Measurements from ENCODE around the gene TRIM67. TPM values are rescaled to one million over a fixed set of nuclear protein-coding genes. Genes with fewer than 3 reads are reported as not detected.

TRIM67 gene
- total RNA-seq, 2 donors from 2014 or later: not detected

DNA sequence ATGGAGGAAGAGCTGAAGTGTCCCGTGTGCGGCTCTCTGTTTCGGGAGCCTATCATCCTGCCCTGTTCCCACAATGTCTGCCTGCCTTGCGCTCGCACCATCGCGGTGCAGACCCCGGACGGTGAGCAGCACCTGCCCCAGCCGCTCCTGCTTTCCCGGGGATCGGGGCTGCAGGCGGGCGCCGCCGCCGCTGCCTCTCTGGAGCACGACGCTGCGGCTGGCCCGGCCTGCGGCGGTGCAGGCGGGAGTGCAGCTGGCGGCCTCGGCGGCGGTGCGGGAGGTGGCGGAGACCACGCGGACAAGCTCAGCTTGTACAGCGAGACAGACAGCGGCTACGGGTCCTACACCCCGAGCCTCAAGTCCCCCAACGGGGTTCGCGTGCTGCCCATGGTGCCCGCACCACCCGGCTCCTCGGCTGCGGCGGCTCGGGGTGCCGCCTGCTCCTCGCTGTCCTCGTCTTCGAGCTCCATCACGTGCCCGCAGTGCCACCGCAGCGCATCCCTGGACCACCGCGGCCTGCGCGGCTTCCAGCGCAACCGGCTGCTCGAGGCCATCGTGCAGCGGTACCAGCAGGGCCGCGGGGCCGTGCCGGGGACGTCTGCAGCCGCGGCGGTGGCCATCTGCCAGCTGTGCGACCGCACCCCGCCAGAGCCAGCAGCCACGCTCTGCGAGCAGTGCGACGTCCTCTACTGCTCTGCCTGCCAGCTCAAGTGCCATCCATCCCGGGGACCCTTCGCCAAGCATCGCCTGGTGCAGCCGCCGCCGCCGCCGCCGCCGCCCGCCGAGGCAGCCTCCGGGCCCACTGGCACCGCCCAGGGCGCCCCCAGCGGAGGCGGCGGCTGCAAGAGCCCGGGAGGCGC is 1.3 kb downstream of the TRIM67 start:
- Histone ChIP-seq H3K4me3 (peak overlapping the region; percentile 65), H3K27me3 (replicated peaks; ENCODE audit: insufficient read depth) (peaks cover 11% of the 10 kb centered on the region), H3K36me3 (no peaks in the 10 kb centered on the region), H3K9me3 (no peaks in the 10 kb centered on the region), H3K27ac (no peak overlapping the region), H3K4me1 (ENCODE audit: control insufficient read depth in 1 of 2, low read depth in 2 of 2) (peaks cover 18 to 28% of the 10 kb centered on the region in 2 donors)
- no peak for TF ChIP-seq CTCF (IDR thresholded peaks at IDR 0.05)
- no peak for ATAC-seq (ENCODE audit: insufficient number of reproducible peaks, low FRiP score, low read depth)
- no peak for DNase-seq (ENCODE audit: low spot score)

DNA sequence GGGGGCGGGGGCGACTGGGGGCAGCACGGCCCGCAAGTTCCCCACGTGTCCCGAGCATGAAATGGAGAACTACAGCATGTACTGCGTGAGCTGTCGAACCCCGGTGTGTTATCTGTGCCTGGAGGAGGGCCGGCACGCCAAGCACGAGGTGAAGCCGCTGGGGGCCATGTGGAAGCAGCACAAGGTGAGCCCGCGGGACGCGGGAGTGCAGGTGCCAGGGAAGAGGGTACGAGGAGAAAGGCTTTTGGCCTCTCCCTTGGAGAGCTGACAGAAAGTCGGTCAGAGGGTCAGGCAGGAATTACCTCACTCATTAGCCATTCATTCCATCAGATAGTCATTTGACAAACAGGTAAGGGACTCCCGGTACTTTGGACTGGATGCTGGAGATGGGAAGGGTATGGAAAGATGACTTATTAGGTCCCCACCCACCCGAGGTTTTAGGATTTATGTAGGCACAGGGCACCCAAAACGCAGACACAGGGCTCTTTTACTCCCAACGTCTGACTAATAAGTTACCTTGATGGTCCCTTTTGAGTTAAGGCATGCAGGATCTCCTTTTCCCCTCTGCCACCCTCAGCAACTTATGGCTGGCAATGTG is 2.1 kb downstream of the TRIM67 start:
- ATAC-seq (ENCODE audit: insufficient number of reproducible peaks, low FRiP score, low read depth) (no peak), DNase-seq (ENCODE audit: low spot score) (no peak)
- peaks cover 11% of the 10 kb centered on the region for H3K27me3 ChIP-seq (replicated peaks; ENCODE audit: insufficient read depth)
- H3K36me3 ChIP-seq: no peaks in the 10 kb centered on the region
- H3K4me1 ChIP-seq (ENCODE audit: control insufficient read depth in 1 of 2, low read depth in 2 of 2): peaks cover 18 to 28% of the 10 kb centered on the region in 2 donors
- no peak for TF ChIP-seq CTCF (IDR thresholded peaks at IDR 0.05)
- H3K27ac ChIP-seq: no peak overlapping the region
- no peak overlapping the region for H3K4me3 ChIP-seq
- no peaks in the 10 kb centered on the region for H3K9me3 ChIP-seq

DNA sequence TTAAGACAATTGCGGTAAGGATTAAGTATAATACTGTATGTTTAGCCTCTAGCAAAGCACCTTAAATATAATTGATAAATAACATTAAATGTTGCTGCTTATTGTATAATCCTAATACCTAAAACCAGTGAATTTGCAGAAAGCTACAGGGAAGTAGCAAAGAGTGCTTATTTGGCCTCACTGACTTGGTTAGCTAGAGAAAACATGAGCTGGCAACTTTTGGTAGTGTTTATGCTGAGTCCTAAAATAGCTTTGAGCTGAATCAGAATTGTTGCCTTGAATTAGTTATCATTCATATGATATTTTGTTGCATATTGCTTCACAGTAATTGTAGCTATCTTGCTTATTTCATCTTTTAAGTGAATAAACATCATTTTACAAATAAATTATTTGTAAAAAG is 3.5 kb downstream of the TRIM67 start:
- DNase-seq (ENCODE audit: low spot score) (no peak), ATAC-seq (ENCODE audit: insufficient number of reproducible peaks, low FRiP score, low read depth) (no peak)
- H3K27me3 ChIP-seq (replicated peaks; ENCODE audit: insufficient read depth): peaks cover 8% of the 10 kb centered on the region
- H3K27ac ChIP-seq: no peak overlapping the region
- no peaks in the 10 kb centered on the region for H3K9me3 ChIP-seq
- TF ChIP-seq CTCF (IDR thresholded peaks at IDR 0.05): no peak
- H3K36me3 ChIP-seq: no peaks in the 10 kb centered on the region
- H3K4me3 ChIP-seq: no peak overlapping the region
- H3K4me1 ChIP-seq (ENCODE audit: control insufficient read depth in 1 of 2, low read depth in 2 of 2): peaks cover 18 to 28% of the 10 kb centered on the region in 2 donors

DNA sequence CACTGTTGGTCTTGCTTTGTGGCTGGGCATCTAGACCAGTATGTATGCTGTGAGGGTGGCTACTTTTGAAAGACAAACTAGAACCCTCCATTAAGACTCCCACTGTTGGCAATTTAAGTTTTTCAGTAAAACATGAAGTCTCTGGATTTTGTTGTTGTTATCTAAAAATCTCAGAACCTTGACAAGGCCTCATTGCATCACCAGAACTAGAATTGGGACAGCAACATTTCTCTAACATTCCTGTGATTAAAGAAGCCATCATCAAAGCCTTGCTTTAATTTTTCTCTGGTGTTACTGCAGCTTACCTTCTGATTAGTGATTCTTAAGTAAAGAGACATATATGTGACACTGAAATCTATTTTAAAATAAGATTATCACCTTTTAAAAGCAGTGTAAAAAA is 4.5 kb downstream of the TRIM67 start:
- H3K4me3 ChIP-seq: no peak overlapping the region
- ATAC-seq (ENCODE audit: insufficient number of reproducible peaks, low FRiP score, low read depth): no peak
- H3K36me3 ChIP-seq: no peaks in the 10 kb centered on the region
- no peak overlapping the region for H3K27ac ChIP-seq
- H3K27me3 ChIP-seq (replicated peaks; ENCODE audit: insufficient read depth): peaks cover 4% of the 10 kb centered on the region
- no peak for DNase-seq (ENCODE audit: low spot score)
- peaks cover 13 to 22% of the 10 kb centered on the region in 2 donors for H3K4me1 ChIP-seq (ENCODE audit: control insufficient read depth in 1 of 2, low read depth in 2 of 2)
- no peak for TF ChIP-seq CTCF (IDR thresholded peaks at IDR 0.05)
- H3K9me3 ChIP-seq: no peaks in the 10 kb centered on the region

GRCh38 chr1:231170875-231171274 is 9.0 kb downstream of the TRIM67 start:
- Histone ChIP-seq H3K36me3 (no peaks in the 10 kb centered on the region), H3K4me1 (ENCODE audit: control insufficient read depth in 1 of 2, low read depth in 2 of 2) (no peaks in the 10 kb centered on the region), H3K9me3 (no peaks in the 10 kb centered on the region), H3K27me3 (replicated peaks; ENCODE audit: insufficient read depth) (no peaks in the 10 kb centered on the region), H3K4me3 (no peak overlapping the region), H3K27ac (no peak overlapping the region)
- ATAC-seq (ENCODE audit: insufficient number of reproducible peaks, low FRiP score, low read depth) (no peak), DNase-seq (ENCODE audit: low spot score) (no peak)
- no peak for TF ChIP-seq CTCF (IDR thresholded peaks at IDR 0.05)
